ENCODE measurements around the gene MEA1.
"Not testable (repeated sequence)": the region's sequence is repeated elsewhere in the genome, so short reads cannot be mapped to it uniquely, and the experiment has no call there.

MEA1 gene

GRCh38 chr6:43045371-43045930, 31.7 kb upstream of the MEA1 start:
- H3K18ac ChIP-seq (ENCODE audit: low read depth in 1 of 2, low read length in 2 of 2) = no peak overlapping the region
- H2BK12ac ChIP-seq (ENCODE audit: low read length in 2 of 2) = no peak overlapping the region
- H2BK15ac ChIP-seq (ENCODE audit: low read depth, poor library complexity, severe bottlenecking) = no peak overlapping the region
- peaks cover 74 to 89% of the 10 kb centered on the region in 2 experiments for H3K36me3 ChIP-seq (ENCODE audit: control insufficient read depth in 1 of 2, insufficient read depth in 2 of 2, low read depth in 1 of 2, low read length in 2 of 2)
- no peak overlapping the region for H2BK5ac ChIP-seq (ENCODE audit: low read depth, low read length, poor library complexity, severe bottlenecking)
- no peak overlapping the region for H3K4ac ChIP-seq (ENCODE audit: low read depth in 1 of 2, low read length in 2 of 2)
- H4K91ac ChIP-seq (ENCODE audit: low read length) = no peak overlapping the region
- peaks cover 10% of the 10 kb centered on the region for H3K4me1 ChIP-seq (ENCODE audit: control insufficient read depth, insufficient read depth, low read depth, low read length)
- no peak overlapping the region for H3K4me3 ChIP-seq (ENCODE audit: insufficient read depth in 1 of 2, low read depth in 1 of 2, low read length in 2 of 2)
- WGBS = 96% methylated on average over 11 of the region's 11 CpGs
- no peak overlapping the region for H4K8ac ChIP-seq (ENCODE audit: low read length)
- no peak overlapping the region for H3K4me2 ChIP-seq (ENCODE audit: low read length, poor library complexity, severe bottlenecking)
- DNase-seq = no peak
- H3K9me3 ChIP-seq (ENCODE audit: control insufficient read depth, low read length) = no peaks in the 10 kb centered on the region
- H2AFZ ChIP-seq (ENCODE audit: low read depth, low read length) = no peak overlapping the region
- peaks cover 23% of the 10 kb centered on the region for H3K79me1 ChIP-seq (replicated peaks; ENCODE audit: low read length, poor library complexity, severe bottlenecking)
- no peak overlapping the region for H2BK120ac ChIP-seq (ENCODE audit: low read depth, low read length)
- H3K23ac ChIP-seq (ENCODE audit: low read length in 2 of 2) = no peak overlapping the region
- no peaks in the 10 kb centered on the region for H3K27me3 ChIP-seq (ENCODE audit: control insufficient read depth in 1 of 2, insufficient read depth in 1 of 2, low read length in 2 of 2)
- H2AK5ac ChIP-seq (ENCODE audit: low read length, severe bottlenecking) = no peak overlapping the region
- no peak overlapping the region for H3K9ac ChIP-seq (ENCODE audit: low read length)
- H3K14ac ChIP-seq (ENCODE audit: low read length in 2 of 2) = no peak overlapping the region
- H3K27ac ChIP-seq (ENCODE audit: low read length, poor library complexity, severe bottlenecking) = no peak overlapping the region

GRCh38 chr6:43043310-43043709, 29.6 kb upstream of the MEA1 start:
- Histone ChIP-seq H3K4me3 (ENCODE audit: insufficient read depth in 1 of 2, low read depth in 1 of 2, low read length in 2 of 2) (no peak overlapping the region), H2AK5ac (ENCODE audit: low read length, severe bottlenecking) (no peak overlapping the region), H3K4me2 (ENCODE audit: low read length, poor library complexity, severe bottlenecking) (no peak overlapping the region), H2BK5ac (ENCODE audit: low read depth, low read length, poor library complexity, severe bottlenecking) (no peak overlapping the region), H3K9me3 (ENCODE audit: control insufficient read depth, low read length) (no peaks in the 10 kb centered on the region), H4K8ac (ENCODE audit: low read length) (no peak overlapping the region), H3K27me3 (ENCODE audit: control insufficient read depth in 1 of 2, insufficient read depth in 1 of 2, low read length in 2 of 2) (no peaks in the 10 kb centered on the region), H4K91ac (ENCODE audit: low read length) (no peak overlapping the region), H3K79me1 (replicated peaks; ENCODE audit: low read length, poor library complexity, severe bottlenecking) (peaks cover 19% of the 10 kb centered on the region), H3K4me1 (ENCODE audit: control insufficient read depth, insufficient read depth, low read depth, low read length) (peaks cover 5% of the 10 kb centered on the region), H2AFZ (ENCODE audit: low read depth, low read length) (no peak overlapping the region), H3K18ac (ENCODE audit: low read depth in 1 of 2, low read length in 2 of 2) (no peak overlapping the region), H3K9ac (ENCODE audit: low read length) (no peak overlapping the region), H3K36me3 (ENCODE audit: control insufficient read depth in 1 of 2, insufficient read depth in 2 of 2, low read depth in 1 of 2, low read length in 2 of 2) (peaks cover 79 to 89% of the 10 kb centered on the region in 2 experiments), H3K14ac (ENCODE audit: low read length in 2 of 2) (no peak overlapping the region), H2BK120ac (ENCODE audit: low read depth, low read length) (no peak overlapping the region), H3K27ac (ENCODE audit: low read length, poor library complexity, severe bottlenecking) (no peak overlapping the region), H2BK15ac (ENCODE audit: low read depth, poor library complexity, severe bottlenecking) (no peak overlapping the region), H2BK12ac (ENCODE audit: low read length in 2 of 2) (no peak overlapping the region), H3K4ac (ENCODE audit: low read depth in 1 of 2, low read length in 2 of 2) (no peak overlapping the region), H3K23ac (ENCODE audit: low read length in 2 of 2) (no peak overlapping the region)
- DNase-seq = no peak
- 96% methylated on average over 9 of the region's 9 CpGs for WGBS

GRCh38 chr6:43041475-43041874, 27.7 kb upstream of the MEA1 start:
- H4K8ac ChIP-seq (ENCODE audit: low read length); H3K9me3 ChIP-seq (ENCODE audit: control insufficient read depth, low read length); DNase-seq; H2AK5ac ChIP-seq (ENCODE audit: low read length, severe bottlenecking); H3K14ac ChIP-seq (ENCODE audit: low read length in 2 of 2); H3K4me1 ChIP-seq (ENCODE audit: control insufficient read depth, insufficient read depth, low read depth, low read length); H3K18ac ChIP-seq (ENCODE audit: low read depth in 1 of 2, low read length in 2 of 2); H3K4me3 ChIP-seq (ENCODE audit: insufficient read depth in 1 of 2, low read depth in 1 of 2, low read length in 2 of 2); H3K4me2 ChIP-seq (ENCODE audit: low read length, poor library complexity, severe bottlenecking); H4K91ac ChIP-seq (ENCODE audit: low read length); H3K9ac ChIP-seq (ENCODE audit: low read length); H3K27me3 ChIP-seq (ENCODE audit: control insufficient read depth in 1 of 2, insufficient read depth in 1 of 2, low read length in 2 of 2); H3K4ac ChIP-seq (ENCODE audit: low read depth in 1 of 2, low read length in 2 of 2); H2BK5ac ChIP-seq (ENCODE audit: low read depth, low read length, poor library complexity, severe bottlenecking); H2BK12ac ChIP-seq (ENCODE audit: low read length in 2 of 2); H2BK120ac ChIP-seq (ENCODE audit: low read depth, low read length); H3K27ac ChIP-seq (ENCODE audit: low read length, poor library complexity, severe bottlenecking); H2AFZ ChIP-seq (ENCODE audit: low read depth, low read length); H2BK15ac ChIP-seq (ENCODE audit: low read depth, poor library complexity, severe bottlenecking); H3K23ac ChIP-seq (ENCODE audit: low read length in 2 of 2): not testable (repeated sequence)
- Histone ChIP-seq H3K79me1 (replicated peaks; ENCODE audit: low read length, poor library complexity, severe bottlenecking) (peaks cover 15% of the 10 kb centered on the region), H3K36me3 (ENCODE audit: control insufficient read depth in 1 of 2, insufficient read depth in 2 of 2, low read depth in 1 of 2, low read length in 2 of 2) (peaks cover 82 to 89% of the 10 kb centered on the region in 2 experiments)
- 97% methylated on average over 8 of the region's 8 CpGs for WGBS

DNA sequence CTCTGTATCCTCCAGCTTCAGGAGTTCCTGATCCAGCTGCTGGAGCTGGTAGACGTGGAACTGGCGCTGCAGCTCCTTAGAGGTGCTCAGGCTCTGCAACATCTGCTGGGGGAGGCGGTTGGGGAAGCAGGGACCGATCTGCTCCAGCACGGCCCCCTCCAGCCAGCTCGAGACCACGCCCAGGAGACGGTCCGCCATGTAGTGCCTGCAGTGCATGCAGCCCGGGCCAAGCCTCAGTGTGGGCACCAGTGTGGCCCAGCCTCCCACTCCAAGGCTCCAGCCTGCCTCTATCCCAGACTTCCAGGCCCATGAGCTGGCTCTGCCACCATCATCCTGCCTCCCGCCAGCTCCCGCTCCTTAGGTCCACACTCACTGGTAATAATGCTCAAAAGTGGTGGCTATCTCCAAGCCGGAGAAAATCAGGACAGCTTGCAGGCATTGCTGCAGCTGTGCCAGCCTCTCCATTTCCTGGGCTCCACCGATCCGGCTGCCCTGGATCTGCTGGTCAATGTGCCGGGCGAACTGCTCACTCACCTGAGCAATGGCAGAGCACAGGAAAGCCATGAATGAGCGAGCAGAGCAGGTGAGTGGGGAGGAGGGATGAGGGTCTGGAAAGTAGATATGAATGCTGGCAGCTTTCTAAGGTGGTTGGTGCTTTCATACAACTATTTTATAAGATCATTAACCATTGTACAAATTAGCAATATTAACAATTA, 27.0 kb upstream of the MEA1 start:
- Histone ChIP-seq H3K23ac (ENCODE audit: low read length in 2 of 2) (no peak overlapping the region), H3K18ac (ENCODE audit: low read depth in 1 of 2, low read length in 2 of 2) (no peak overlapping the region), H3K4me1 (ENCODE audit: control insufficient read depth, insufficient read depth, low read depth, low read length) (peaks cover 2% of the 10 kb centered on the region), H4K91ac (ENCODE audit: low read length) (no peak overlapping the region), H3K9ac (ENCODE audit: low read length) (no peak overlapping the region), H3K9me3 (ENCODE audit: control insufficient read depth, low read length) (no peaks in the 10 kb centered on the region), H3K4me2 (ENCODE audit: low read length, poor library complexity, severe bottlenecking) (no peak overlapping the region), H3K14ac (ENCODE audit: low read length in 2 of 2) (no peak overlapping the region), H2BK5ac (ENCODE audit: low read depth, low read length, poor library complexity, severe bottlenecking) (no peak overlapping the region), H2AK5ac (ENCODE audit: low read length, severe bottlenecking) (no peak overlapping the region), H2BK15ac (ENCODE audit: low read depth, poor library complexity, severe bottlenecking) (no peak overlapping the region), H3K27me3 (ENCODE audit: control insufficient read depth in 1 of 2, insufficient read depth in 1 of 2, low read length in 2 of 2) (no peaks in the 10 kb centered on the region), H3K4me3 (ENCODE audit: insufficient read depth in 1 of 2, low read depth in 1 of 2, low read length in 2 of 2) (no peak overlapping the region), H3K27ac (ENCODE audit: low read length, poor library complexity, severe bottlenecking) (no peak overlapping the region), H4K8ac (ENCODE audit: low read length) (no peak overlapping the region), H3K36me3 (ENCODE audit: control insufficient read depth in 1 of 2, insufficient read depth in 2 of 2, low read depth in 1 of 2, low read length in 2 of 2) (peaks cover 80 to 87% of the 10 kb centered on the region in 2 experiments), H3K79me1 (replicated peaks; ENCODE audit: low read length, poor library complexity, severe bottlenecking) (peaks cover 12% of the 10 kb centered on the region), H2AFZ (ENCODE audit: low read depth, low read length) (no peak overlapping the region), H2BK120ac (ENCODE audit: low read depth, low read length) (no peak overlapping the region), H3K4ac (ENCODE audit: low read depth in 1 of 2, low read length in 2 of 2) (no peak overlapping the region), H2BK12ac (ENCODE audit: low read length in 2 of 2) (no peak overlapping the region)
- 99% methylated on average over 17 of the region's 18 CpGs for WGBS
- DNase-seq = no peak
